ENCODE results near the gene AGBL4. TPM values are rescaled to one million over a fixed set of nuclear protein-coding genes. Genes with fewer than 3 reads are reported as not detected.

AGBL4 gene
- total RNA-seq, 1 donor from 2014 or later, result 2.1 TPM

DNA sequence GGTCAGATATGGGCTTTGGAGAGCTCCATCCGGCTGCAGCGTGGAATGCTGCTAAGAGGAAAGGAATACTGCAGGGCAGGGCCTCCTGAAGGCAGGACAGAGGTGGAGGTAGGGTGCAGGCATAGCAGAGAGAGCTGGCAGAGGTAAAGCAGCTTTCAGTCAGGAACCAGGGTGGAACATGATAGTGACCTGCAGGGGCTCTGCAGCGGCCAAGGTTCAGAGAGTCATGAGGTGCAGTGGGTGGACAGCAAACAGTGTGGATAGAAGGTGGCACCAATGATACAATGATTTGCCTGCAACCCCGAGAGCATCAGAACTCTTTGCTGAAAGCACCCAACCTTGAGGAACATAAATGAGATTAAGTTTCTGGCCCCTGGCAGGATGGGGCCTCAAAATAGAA lies 1366.3 kb downstream of the AGBL4 start:
- Histone ChIP-seq H3K4me3 (no peak overlapping the region), H3K27me3 (ENCODE audit: low read depth) (no peaks in the 10 kb centered on the region), H3K4me1 (no peaks in the 10 kb centered on the region), H3K9me3 (no peaks in the 10 kb centered on the region), H3K36me3 (no peaks in the 10 kb centered on the region), H3K27ac (no peak overlapping the region)
- ATAC-seq, result no peak
- intact Hi-C loops (cut with DNase I), result no loop called here
- TF ChIP-seq, protein P1, sequence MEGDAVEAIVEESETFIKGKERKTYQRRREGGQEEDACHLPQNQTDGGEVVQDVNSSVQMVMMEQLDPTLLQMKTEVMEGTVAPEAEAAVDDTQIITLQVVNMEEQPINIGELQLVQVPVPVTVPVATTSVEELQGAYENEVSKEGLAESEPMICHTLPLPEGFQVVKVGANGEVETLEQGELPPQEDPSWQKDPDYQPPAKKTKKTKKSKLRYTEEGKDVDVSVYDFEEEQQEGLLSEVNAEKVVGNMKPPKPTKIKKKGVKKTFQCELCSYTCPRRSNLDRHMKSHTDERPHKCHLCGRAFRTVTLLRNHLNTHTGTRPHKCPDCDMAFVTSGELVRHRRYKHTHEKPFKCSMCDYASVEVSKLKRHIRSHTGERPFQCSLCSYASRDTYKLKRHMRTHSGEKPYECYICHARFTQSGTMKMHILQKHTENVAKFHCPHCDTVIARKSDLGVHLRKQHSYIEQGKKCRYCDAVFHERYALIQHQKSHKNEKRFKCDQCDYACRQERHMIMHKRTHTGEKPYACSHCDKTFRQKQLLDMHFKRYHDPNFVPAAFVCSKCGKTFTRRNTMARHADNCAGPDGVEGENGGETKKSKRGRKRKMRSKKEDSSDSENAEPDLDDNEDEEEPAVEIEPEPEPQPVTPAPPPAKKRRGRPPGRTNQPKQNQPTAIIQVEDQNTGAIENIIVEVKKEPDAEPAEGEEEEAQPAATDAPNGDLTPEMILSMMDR (IDR thresholded peaks at IDR 0.05), result no peak
- no peak for DNase-seq

DNA sequence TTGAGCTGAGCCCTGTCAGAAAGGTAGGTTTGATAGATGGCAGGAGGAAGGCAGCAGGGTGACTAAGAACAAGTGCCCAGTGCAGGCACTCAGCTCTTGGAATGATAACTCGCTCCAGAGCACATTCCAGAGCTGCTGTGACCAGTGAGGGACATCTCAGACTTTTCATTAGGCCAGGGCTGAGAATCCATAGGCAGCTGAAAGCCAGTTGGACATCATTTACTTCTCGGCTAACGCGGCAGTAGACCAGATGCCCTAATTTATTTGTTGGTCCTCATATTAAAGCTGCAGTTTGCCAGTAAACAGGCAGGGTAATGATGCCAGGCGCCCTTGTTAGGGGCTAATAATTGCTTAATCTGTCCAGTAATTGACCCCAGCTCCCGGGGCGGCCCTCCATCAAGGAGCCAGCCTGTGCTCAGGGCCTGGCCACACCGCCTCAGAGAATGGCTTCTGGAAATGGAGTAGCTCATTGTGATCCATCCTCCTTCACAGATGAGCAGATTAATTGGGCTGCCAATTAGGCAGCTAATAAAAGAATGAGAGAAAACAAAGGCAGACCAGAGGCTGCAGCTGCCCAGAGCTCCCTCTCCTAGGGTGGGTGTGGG lies 1369.0 kb downstream of the AGBL4 start:
- ATAC-seq, result no peak
- DNase-seq, result no peak
- TF ChIP-seq, protein P1 (IDR thresholded peaks at IDR 0.05), result no peak

DNA sequence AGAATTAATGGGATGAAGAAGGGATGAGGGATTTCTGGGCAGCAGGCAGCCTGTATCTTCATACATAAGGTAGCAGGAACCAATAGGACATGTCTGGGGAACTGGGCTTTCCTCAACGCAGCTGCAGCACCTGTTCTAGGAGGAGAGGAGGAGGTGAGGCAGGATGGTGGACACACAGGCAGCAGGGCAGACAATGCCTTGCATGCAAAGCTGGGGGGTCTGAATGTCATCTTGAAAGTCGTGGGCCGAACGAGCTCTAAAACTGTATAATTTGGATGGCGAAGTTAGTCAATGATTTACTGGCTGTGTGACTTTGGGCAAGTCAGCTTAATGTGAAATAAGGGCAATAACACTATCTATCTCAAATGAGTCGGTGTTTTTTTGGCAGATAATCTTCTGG lies 1371.4 kb downstream of the AGBL4 start:
- H3K9me3 ChIP-seq, result no peaks in the 10 kb centered on the region
- TF ChIP-seq, protein P1 (IDR thresholded peaks at IDR 0.05), result no peak
- intact Hi-C loops (cut with DNase I), result no loop called here

More for the DNA sequence above, 1369.0 kb downstream of the AGBL4 start:
- intact Hi-C loops (cut with DNase I), result no loop called here
- Histone ChIP-seq H3K9me3 (no peaks in the 10 kb centered on the region), H3K4me1 (no peaks in the 10 kb centered on the region), H3K27me3 (ENCODE audit: low read depth) (no peaks in the 10 kb centered on the region), H3K36me3 (no peaks in the 10 kb centered on the region), H3K27ac (no peak overlapping the region), H3K4me3 (no peak overlapping the region)

DNA sequence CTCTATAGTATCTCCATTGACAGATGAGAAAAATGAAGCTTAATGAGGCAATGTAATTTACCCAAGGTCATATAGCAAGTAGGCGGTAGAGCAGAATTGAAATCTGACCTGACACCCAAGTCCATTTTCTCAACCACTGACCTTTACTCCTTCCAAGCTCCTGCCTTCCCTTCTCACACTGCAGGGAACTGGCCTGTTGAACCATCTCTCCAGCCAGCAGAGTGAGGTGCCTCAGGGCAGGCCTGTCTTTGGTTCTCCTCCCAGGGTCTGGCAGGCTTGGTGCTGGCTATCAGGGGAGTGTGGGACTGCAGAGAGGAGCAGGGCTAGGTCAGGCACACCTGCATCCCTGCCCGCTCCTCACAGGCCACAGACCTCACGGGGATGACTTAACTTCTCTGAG lies 1373.9 kb downstream of the AGBL4 start:
- Histone ChIP-seq H3K27ac (no peak overlapping the region), H3K36me3 (no peaks in the 10 kb centered on the region), H3K4me3 (no peak overlapping the region), H3K27me3 (ENCODE audit: low read depth) (no peaks in the 10 kb centered on the region), H3K9me3 (no peaks in the 10 kb centered on the region), H3K4me1 (no peaks in the 10 kb centered on the region)
- TF ChIP-seq, protein P1 (IDR thresholded peaks at IDR 0.05), result no peak
- DNase-seq, result no peak
- ATAC-seq, result no peak
- intact Hi-C loops (cut with DNase I), result no loop called here

More for the DNA sequence above, 1371.4 kb downstream of the AGBL4 start:
- H3K36me3 ChIP-seq, result no peaks in the 10 kb centered on the region
- no peak for ATAC-seq
- H3K4me1 ChIP-seq, result no peaks in the 10 kb centered on the region
- no peak for DNase-seq
- H3K27me3 ChIP-seq (ENCODE audit: low read depth), result no peaks in the 10 kb centered on the region
- H3K27ac ChIP-seq, result no peak overlapping the region
- H3K4me3 ChIP-seq, result no peak overlapping the region

DNA sequence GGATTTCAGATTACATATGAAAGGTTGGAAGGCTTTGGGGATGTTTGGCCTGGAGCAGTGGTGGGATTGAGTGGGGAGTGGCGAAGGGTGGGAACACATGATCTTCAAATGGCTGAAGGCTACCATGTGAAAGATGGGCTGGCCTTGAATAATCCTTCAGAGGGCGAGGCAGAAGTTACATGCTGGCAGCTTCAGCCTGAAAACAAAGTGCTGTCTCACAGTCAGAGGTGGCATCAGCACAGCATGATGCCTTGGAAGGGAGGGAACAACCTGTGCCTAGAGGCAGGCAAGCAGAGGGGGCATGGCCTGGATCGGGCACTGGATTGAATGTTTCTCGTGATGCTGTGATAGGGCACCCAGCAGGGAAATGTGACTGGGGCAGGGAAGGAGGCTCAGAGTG lies 1377.9 kb downstream of the AGBL4 start:
- no peak for DNase-seq
- intact Hi-C loops (cut with DNase I), result no loop called here
- TF ChIP-seq, protein P1 (IDR thresholded peaks at IDR 0.05), result no peak
- H3K27me3 ChIP-seq (ENCODE audit: low read depth), result no peaks in the 10 kb centered on the region
- no peaks in the 10 kb centered on the region for H3K36me3 ChIP-seq
- no peak overlapping the region for H3K27ac ChIP-seq
- H3K4me1 ChIP-seq, result no peaks in the 10 kb centered on the region
- H3K4me3 ChIP-seq, result no peak overlapping the region
- no peaks in the 10 kb centered on the region for H3K9me3 ChIP-seq
- no peak for ATAC-seq
